Measurements from ENCODE around the gene GFRAL. TPM values are rescaled to one million over a fixed set of nuclear protein-coding genes. Genes with fewer than 3 reads are reported as not detected.

GFRAL gene
- total RNA-seq, 3 donors from 2014 or later (not counting 1 experiment from before 2014, with no cell fraction given) = not detected

GRCh38 chr6:55320696-55321086 lies 6.6 kb upstream of the GFRAL start:
- Mint-ChIP-seq H3K27ac (no peak overlapping the region), H3K36me3 (no peaks in the 10 kb centered on the region), H3K27me3 (ENCODE audit: low read depth in 2 of 2) (no peaks in the 10 kb centered on the region), H3K4me3 (no peak overlapping the region), H3K9me3 (peaks cover 14 to 25% of the 10 kb centered on the region in 2 donors), H3K4me1 (no peaks in the 10 kb centered on the region)
- ATAC-seq (no peak), DNase-seq (no peak)
- Histone ChIP-seq H3K27ac (ENCODE audit: low read length) (no peak overlapping the region), H3K4me3 (ENCODE audit: low read length) (no peak overlapping the region), H3K27me3 (ENCODE audit: control insufficient read depth, insufficient read depth, low read length) (no peaks in the 10 kb centered on the region), H3K36me3 (ENCODE audit: control insufficient read depth, insufficient read depth, low read length) (no peaks in the 10 kb centered on the region), H3K9me3 (ENCODE audit: control insufficient read depth, insufficient read depth, low read length) (no peaks in the 10 kb centered on the region), H3K4me1 (ENCODE audit: control insufficient read depth, insufficient read depth, low read length) (no peaks in the 10 kb centered on the region)
- intact Hi-C loops (cut with micrococcal nuclease) = no loop called here
- no peak for TF ChIP-seq CTCF (IDR thresholded peaks at IDR 0.05)
- 55% methylated on average over 2 of the region's 2 CpGs for WGBS (ENCODE audit: insufficient coverage)

GRCh38 chr6:55377150-55377549 lies 49.9 kb downstream of the GFRAL start:
- no peak overlapping the region for H3K4me3 ChIP-seq (ENCODE audit: low read length)
- intact Hi-C loops (cut with micrococcal nuclease) = no loop called here
- 53% methylated on average over 1 of the region's 2 CpGs for WGBS (ENCODE audit: insufficient coverage)
- Mint-ChIP-seq H3K27ac (no peak overlapping the region), H3K36me3 (peaks cover 11% of the 10 kb centered on the region), H3K27me3 (ENCODE audit: low read depth in 2 of 2) (no peaks in the 10 kb centered on the region), H3K9me3 (peaks cover 10 to 21% of the 10 kb centered on the region in 2 donors), H3K4me3 (no peak overlapping the region), H3K4me1 (no peaks in the 10 kb centered on the region)
- DNase-seq = no peak
- H3K9me3 ChIP-seq (ENCODE audit: control insufficient read depth, insufficient read depth, low read length) = no peaks in the 10 kb centered on the region
- no peak overlapping the region for H3K27ac ChIP-seq (ENCODE audit: low read length)
- TF ChIP-seq CTCF (IDR thresholded peaks at IDR 0.05) = no peak
- no peaks in the 10 kb centered on the region for H3K36me3 ChIP-seq (ENCODE audit: control insufficient read depth, insufficient read depth, low read length)
- no peaks in the 10 kb centered on the region for H3K27me3 ChIP-seq (ENCODE audit: control insufficient read depth, insufficient read depth, low read length)
- H3K4me1 ChIP-seq (ENCODE audit: control insufficient read depth, insufficient read depth, low read length) = no peaks in the 10 kb centered on the region
- ATAC-seq = no peak

- DNase-seq = no peak
- Mint-ChIP-seq H3K27ac (no peak overlapping the region), H3K9me3 (peaks cover 5 to 15% of the 10 kb centered on the region in 2 donors)
These were observed 52.2 kb downstream of the GFRAL start for GRCh38 chr6:55379471-55379870.

More at GRCh38 chr6:55379471-55379870, 52.2 kb downstream of the GFRAL start:
- no peaks in the 10 kb centered on the region for H3K36me3 ChIP-seq (ENCODE audit: control insufficient read depth, insufficient read depth, low read length)
- intact Hi-C loops (cut with micrococcal nuclease) = no loop called here
- H3K4me1 ChIP-seq (ENCODE audit: control insufficient read depth, insufficient read depth, low read length) = no peaks in the 10 kb centered on the region
- H3K27me3 Mint-ChIP-seq (ENCODE audit: low read depth in 2 of 2) = no peaks in the 10 kb centered on the region
- H3K27me3 ChIP-seq (ENCODE audit: control insufficient read depth, insufficient read depth, low read length) = no peaks in the 10 kb centered on the region
- ATAC-seq = no peak
- no peak for TF ChIP-seq CTCF (IDR thresholded peaks at IDR 0.05)
- no peaks in the 10 kb centered on the region for H3K9me3 ChIP-seq (ENCODE audit: control insufficient read depth, insufficient read depth, low read length)
- peaks cover 11% of the 10 kb centered on the region for H3K36me3 Mint-ChIP-seq
- H3K4me1 Mint-ChIP-seq = no peaks in the 10 kb centered on the region
- H3K27ac ChIP-seq (ENCODE audit: low read length) = no peak overlapping the region
- H3K4me3 Mint-ChIP-seq = no peak overlapping the region
- no peak overlapping the region for H3K4me3 ChIP-seq (ENCODE audit: low read length)
